ENCODE measurements around the gene LCN6. TPM values are rescaled to one million over a fixed set of nuclear protein-coding genes. Genes with fewer than 3 reads are reported as not detected.
A peak's percentile ranks its signal among the peaks of the same experiment; 100 is the strongest.
"Not testable (repeated sequence)": the region's sequence is repeated elsewhere in the genome, so short reads cannot be mapped to it uniquely, and the experiment has no call there.

The LCN6 gene
- total RNA-seq, 6 donors from 2014 or later = 2.7 to 35.1 (median 5.5) TPM; not detected in 2

DNA sequence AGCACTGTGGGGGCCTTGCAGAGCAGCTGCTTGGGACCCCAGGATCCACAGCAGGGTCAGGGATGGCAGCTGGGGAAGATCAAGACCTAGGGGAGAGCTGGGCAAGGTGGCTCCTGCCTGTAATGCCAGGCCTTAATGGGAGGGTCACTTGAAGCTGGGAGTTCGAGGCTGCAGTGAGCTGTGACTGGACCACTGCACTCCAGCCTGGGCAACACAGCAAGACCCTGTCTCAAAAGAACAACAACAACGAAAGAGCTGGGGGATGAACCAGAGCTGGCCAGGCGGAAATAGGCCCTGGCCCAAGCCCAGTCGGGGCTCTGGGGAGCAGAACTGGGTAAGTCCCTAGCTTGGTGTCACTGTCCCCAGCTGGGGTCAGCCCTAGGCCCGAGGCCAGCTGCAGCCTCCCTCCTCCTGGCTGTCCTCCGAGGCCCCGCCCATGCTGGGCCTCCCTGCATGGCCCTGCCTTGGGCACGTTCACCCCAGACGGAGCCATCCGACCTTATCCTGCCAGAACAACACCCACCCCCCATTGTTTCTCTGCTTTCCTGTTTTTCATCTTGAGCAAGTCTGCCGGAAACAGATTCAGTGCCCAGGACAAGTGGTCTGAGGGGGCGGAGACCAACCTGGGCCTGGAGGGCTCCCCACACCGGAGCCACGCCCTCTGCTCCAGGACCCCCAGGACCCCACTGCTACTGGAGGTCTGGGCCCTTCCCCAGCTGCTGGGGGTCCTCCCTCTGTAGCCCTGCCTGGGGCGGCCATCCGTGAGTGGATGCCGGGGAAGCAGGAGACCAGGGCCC, 34.0 kb downstream of the LCN6 start:
- 26 to 38% methylated on average over 10 to 17 of the region's 17 CpGs for WGBS, 2 donors
- H3K4me3 ChIP-seq = peak overlapping the region in 1 of 4 donors; percentile 64
- DNase-seq = peak in 1 of 2 donors; percentile 82

DNA sequence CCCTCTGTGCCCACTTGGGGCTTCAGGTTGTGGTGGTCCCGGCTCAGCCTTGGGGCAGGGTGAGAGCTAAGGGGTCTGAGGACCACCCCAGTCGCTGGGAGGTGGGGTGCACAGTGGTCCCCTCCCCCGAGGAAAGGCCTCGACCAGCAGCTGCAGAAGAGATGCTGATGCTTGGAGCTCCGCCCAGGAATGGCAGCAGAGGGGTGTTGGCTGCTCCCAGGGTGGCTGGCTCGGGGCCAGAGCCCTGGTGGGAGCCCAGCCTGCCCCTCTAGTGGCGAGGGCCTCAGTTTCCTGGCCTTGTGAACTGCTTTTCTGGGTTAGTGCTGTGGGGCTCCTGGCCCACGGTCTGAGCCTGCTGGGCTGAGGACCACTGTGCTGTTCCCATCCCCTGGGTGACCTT, 34.8 kb downstream of the LCN6 start:
- 54% methylated on average over 8 of the region's 8 CpGs; no CpG with 5 or more reads in 1 of the 2 donors for WGBS, 2 donors
- Histone ChIP-seq H3K27me3 (peaks cover 0 to 12% (median 2%) of the 10 kb centered on the region in 4 donors), H3K36me3 (no peaks in the 10 kb centered on the region), H3K9me3 (no peaks in the 10 kb centered on the region), H3K4me1 (peaks cover 35 to 47% (median 40%) of the 10 kb centered on the region in 4 donors), H3K4me3 (peak overlapping the region in 3 of 4 donors; percentile 57 to 64 (median 59)), H3K27ac (peak overlapping the region; percentile 74 to 89 (median 88))
- TF ChIP-seq EP300 (IDR thresholded peaks at IDR 0.05) (no peak), POLR2AphosphoS5 (IDR thresholded peaks at IDR 0.05) (no peak), POLR2A (IDR thresholded peaks at IDR 0.05) (no peak)
- TF ChIP-seq, protein P1, sequence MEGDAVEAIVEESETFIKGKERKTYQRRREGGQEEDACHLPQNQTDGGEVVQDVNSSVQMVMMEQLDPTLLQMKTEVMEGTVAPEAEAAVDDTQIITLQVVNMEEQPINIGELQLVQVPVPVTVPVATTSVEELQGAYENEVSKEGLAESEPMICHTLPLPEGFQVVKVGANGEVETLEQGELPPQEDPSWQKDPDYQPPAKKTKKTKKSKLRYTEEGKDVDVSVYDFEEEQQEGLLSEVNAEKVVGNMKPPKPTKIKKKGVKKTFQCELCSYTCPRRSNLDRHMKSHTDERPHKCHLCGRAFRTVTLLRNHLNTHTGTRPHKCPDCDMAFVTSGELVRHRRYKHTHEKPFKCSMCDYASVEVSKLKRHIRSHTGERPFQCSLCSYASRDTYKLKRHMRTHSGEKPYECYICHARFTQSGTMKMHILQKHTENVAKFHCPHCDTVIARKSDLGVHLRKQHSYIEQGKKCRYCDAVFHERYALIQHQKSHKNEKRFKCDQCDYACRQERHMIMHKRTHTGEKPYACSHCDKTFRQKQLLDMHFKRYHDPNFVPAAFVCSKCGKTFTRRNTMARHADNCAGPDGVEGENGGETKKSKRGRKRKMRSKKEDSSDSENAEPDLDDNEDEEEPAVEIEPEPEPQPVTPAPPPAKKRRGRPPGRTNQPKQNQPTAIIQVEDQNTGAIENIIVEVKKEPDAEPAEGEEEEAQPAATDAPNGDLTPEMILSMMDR (IDR thresholded peaks at IDR 0.05) = no peak
- no peak for ATAC-seq (ENCODE audit: low FRiP score in 2 of 2)
- DNase-seq = peak in 1 of 2 donors; percentile 79

More for the DNA sequence above, 34.0 kb downstream of the LCN6 start:
- Histone ChIP-seq H3K27me3 (peaks cover 0 to 12% (median 2%) of the 10 kb centered on the region in 4 donors), H3K36me3 (no peaks in the 10 kb centered on the region), H3K27ac (peak overlapping the region; percentile 80 to 89 (median 88)), H3K9me3 (no peaks in the 10 kb centered on the region), H3K4me1 (peaks cover 39 to 54% (median 46%) of the 10 kb centered on the region in 4 donors)
- TF ChIP-seq EP300 (IDR thresholded peaks at IDR 0.05) (peak in 2 of 4 donors; percentile 78 to 92), POLR2AphosphoS5 (IDR thresholded peaks at IDR 0.05) (peak; percentile 65 to 85), POLR2A (IDR thresholded peaks at IDR 0.05) (peak in 1 of 4 donors; percentile 7)
- TF ChIP-seq, protein P1 (IDR thresholded peaks at IDR 0.05) = no peak
- peak; percentile 12 to 61 for ATAC-seq (ENCODE audit: low FRiP score in 2 of 2)

DNA sequence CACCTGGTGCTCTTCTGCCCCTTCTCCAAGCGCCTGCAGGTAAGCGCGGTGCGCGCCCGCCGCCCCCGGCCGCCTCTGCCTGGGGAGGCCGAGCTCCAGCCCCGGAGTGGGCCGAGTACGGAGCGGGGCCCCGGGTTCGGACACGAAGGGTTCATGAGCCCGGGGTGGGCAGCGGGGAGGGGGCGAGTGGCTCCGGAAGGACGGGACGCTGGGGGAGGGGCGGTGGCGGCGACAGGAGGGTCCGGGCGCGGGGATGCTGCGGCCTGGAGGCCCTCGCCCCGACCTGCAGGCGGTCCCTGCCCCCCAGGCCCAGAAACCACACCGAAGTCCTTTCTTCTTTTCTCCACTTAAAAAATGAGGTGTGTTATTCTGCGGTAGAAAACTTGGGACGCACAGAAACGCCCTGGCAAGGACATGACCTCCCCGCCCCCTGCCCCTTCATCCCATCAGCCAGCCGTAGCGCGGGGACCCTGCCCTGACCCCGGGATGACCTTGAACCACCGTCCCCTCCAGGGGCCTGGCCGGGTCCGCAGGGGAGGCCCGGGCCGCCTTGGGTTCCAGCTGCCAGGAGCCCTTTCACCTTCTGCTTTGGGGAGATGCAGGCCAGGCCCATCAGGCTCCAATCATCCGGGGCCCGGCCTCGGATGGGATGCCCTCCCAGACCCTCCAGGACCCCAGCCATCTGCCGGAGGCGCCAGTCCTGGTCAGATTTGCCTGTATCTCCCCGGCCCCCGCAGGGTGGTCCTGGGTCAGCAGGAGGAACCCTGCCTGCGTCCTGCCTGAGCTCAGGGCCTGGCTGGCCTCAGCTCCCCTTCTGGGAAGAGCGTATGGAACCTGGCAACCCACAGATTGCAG, 35.4 kb downstream of the LCN6 start:
- WGBS, 2 donors = 0 to 7% methylated on average over 13 to 44 of the region's 56 CpGs
- Histone ChIP-seq H3K9me3 (no peaks in the 10 kb centered on the region), H3K4me1 (peaks cover 33 to 47% (median 39%) of the 10 kb centered on the region in 4 donors), H3K36me3 (no peaks in the 10 kb centered on the region), H3K27me3 (peaks cover 0 to 12% (median 2%) of the 10 kb centered on the region in 4 donors), H3K4me3 (peak overlapping the region; percentile 35 to 64 (median 58)), H3K27ac (peak overlapping the region; percentile 74 to 89 (median 88))
- no peak for ATAC-seq (ENCODE audit: low FRiP score in 2 of 2)
- DNase-seq = peak in 1 of 2 donors; percentile 88
- TF ChIP-seq POLR2AphosphoS5 (IDR thresholded peaks at IDR 0.05) = no peak

DNA sequence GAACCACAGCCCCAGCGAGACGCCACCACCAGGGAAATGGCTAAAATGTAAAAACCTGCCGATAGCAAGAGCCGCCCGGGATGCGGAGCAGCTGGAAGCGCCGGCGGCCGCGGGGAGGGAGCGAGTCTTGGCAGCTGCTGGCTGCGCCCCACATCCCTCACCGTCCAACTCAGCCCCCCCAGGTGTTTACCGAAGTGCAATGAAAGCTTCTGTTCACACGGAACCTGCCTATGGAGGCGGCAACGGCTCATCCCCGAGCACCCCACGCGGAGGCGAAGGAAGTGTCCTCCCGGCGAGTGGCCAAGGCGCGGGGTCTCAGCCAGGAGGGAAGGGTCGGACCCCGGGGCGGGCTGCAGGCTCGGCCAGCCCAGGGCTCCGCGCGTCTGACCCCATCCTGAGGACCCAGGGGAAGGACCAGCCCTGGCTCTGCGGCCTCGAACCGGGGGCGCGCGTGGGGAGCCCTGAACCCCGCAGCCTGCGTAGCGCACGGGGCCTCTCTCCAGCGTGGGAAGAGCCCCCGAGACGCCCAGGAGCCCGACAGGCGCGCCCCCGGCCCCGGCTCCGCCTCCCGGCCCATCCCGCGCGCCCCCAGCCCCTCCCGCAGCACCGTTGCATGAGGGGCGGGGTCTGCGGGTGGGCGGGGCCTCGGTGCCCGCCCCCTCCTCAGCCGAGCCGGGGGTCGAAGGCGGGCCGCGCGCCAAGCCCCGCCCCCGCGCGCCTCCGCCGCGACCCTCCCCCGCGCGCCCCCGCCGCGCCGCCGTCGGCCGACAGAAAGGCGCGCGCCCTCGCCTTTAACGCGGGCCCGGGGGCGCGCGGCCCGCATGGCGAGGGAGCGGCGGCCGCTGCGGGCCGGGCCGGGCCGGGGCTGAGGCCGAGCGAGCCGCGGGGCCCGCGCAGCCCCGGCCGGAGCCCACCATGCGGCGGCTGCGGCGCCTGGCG, 36.3 kb downstream of the LCN6 start, which contains the start of gene DIPK1B:
DIPK1B (plus strand) TSS at position 822 of the 939 bp plus-strand sequence; CDS start at position 916, 94 bp downstream.
- Histone ChIP-seq H3K36me3 (no peaks in the 10 kb centered on the region), H3K27ac (peak within 1 kb of the TSS; percentile 74 to 89 (median 88)), H3K4me1 (peaks cover 33 to 47% (median 39%) of the 10 kb centered on the region in 4 donors), H3K27me3 (peaks cover 0 to 12% (median 2%) of the 10 kb centered on the region in 4 donors), H3K9me3 (no peaks in the 10 kb centered on the region), H3K4me3 (peak within 1 kb of the TSS; percentile 35 to 64 (median 58))
- TF ChIP-seq EP300 (IDR thresholded peaks at IDR 0.05) (no peak), POLR2A (IDR thresholded peaks at IDR 0.05) (no peak)
- TF ChIP-seq, protein P1 (IDR thresholded peaks at IDR 0.05) = no peak
- ATAC-seq (ENCODE audit: low FRiP score in 2 of 2) (no peak), DNase-seq (peak in 1 of 2 donors; percentile 84)
- WGBS, 2 donors = 1 to 2% methylated on average over 33 to 38 of the region's 119 CpGs

DNA sequence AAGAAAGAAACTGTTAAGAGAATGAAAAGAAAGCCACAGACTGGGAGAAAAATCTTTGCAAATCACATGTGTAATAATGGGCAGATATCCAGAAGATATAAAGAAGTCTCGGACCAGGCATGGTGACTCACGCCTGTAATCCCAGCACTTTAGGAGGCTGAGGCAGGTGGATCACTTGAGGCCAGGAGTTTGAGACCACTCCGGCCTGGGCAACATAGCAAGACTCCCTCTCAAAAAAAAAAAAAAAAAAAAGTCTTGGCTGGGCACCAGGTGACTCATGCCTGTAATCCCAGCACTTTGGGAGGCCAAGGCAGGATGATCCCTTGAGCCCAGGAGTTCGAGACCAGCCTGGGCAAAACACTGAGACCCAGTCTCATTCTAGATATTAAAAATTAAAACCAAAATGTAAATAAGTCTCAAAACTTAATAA, 37.1 kb downstream of the LCN6 start:
- Histone ChIP-seq H3K4me1 (peaks cover 33 to 44% (median 37%) of the 10 kb centered on the region in 4 donors), H3K27me3 (peaks cover 0 to 12% (median 2%) of the 10 kb centered on the region in 4 donors)
- not testable (repeated sequence) for H3K27ac ChIP-seq; H3K4me3 ChIP-seq; DNase-seq; ATAC-seq (ENCODE audit: low FRiP score in 2 of 2); H3K9me3 ChIP-seq; H3K36me3 ChIP-seq
- 40 to 48% methylated on average over 4 of the region's 4 CpGs for WGBS, 2 donors

Measured in upper lobe of left lung (tissue), 6 donors.